Loucy (cell line): ENCODE data around the gene STUB1.

ENCODE experiments used
- EZH2phosphoT487 ChIP-seq: fragments of 200-600 bp; IDR thresholded peaks from 2 replicates; pipeline ENCODE4 v1.6.1; 2018; ENCODE audit warnings: antibody characterized with exemption, mild to moderate bottlenecking, moderate library complexity, borderline replicate concordance
- TF ChIP-seq, protein P1 (sequence below): fragments of 200-600 bp; sonication (generic); conservative IDR thresholded peaks from 2 replicates; pipeline ENCODE4 v1.5.1; 2014; ENCODE audit warnings: mild to moderate bottlenecking, antibody characterized with exemption, low read length

DNA sequence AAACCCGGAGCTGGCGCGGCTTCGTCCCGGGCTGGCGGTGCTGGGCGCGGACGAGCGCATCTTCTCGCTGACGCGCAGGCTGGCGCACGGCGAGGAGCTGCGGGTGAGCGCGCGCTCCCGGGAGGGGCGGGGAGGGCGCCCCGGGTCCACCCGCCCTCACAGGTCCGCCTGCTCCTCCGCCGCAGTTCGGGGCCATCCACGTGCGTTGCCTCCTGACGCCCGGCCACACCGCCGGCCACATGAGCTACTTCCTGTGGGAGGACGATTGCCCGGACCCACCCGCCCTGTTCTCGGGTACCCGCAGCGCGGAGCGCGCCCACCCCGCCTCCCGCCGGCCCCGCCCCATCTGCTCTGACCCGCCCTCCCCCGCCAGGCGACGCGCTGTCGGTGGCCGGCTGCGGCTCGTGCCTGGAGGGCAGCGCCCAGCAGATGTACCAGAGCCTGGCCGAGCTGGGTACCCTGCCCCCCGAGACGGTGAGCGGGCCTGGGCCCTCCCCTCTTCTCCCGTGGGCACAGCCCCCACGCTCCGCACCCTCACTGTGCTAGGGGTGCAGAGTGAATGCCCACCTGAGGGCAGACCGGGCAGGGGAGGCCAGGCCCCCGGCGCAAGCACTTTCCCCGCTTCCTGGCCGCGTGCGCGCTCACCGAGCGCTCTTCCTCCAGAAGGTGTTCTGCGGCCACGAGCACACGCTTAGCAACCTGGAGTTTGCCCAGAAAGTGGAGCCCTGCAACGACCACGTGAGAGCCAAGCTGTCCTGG, 48.1 kb downstream of the STUB1 start:
- TF ChIP-seq, protein P1, sequence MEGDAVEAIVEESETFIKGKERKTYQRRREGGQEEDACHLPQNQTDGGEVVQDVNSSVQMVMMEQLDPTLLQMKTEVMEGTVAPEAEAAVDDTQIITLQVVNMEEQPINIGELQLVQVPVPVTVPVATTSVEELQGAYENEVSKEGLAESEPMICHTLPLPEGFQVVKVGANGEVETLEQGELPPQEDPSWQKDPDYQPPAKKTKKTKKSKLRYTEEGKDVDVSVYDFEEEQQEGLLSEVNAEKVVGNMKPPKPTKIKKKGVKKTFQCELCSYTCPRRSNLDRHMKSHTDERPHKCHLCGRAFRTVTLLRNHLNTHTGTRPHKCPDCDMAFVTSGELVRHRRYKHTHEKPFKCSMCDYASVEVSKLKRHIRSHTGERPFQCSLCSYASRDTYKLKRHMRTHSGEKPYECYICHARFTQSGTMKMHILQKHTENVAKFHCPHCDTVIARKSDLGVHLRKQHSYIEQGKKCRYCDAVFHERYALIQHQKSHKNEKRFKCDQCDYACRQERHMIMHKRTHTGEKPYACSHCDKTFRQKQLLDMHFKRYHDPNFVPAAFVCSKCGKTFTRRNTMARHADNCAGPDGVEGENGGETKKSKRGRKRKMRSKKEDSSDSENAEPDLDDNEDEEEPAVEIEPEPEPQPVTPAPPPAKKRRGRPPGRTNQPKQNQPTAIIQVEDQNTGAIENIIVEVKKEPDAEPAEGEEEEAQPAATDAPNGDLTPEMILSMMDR = no peak
- no peak for TF ChIP-seq EZH2phosphoT487
